Renal cortical epithelial cell (primary cell): ENCODE measurements around the gene OSBPL10. TPM values are rescaled to one million over a fixed set of nuclear protein-coding genes. Genes with fewer than 3 reads are reported as not detected.
A peak's percentile ranks its signal among the peaks of the same experiment; 100 is the strongest.

ENCODE experiments used
- DNase-seq: peaks from one replicate; pipeline ENCODE4 v3.0.0-alpha.2; 2011; ENCODE audit warnings: low read depth
- total RNA-seq: library from RNA; depleted of rRNA; stranded (reverse); fragments of >200 nt; gene quantifications from 2 replicates; pipeline ENCODE4 v1.2.3, GENCODE V29; 2014

OSBPL10 gene
- total RNA-seq, 1 donor from 2014 or later = 78.3 TPM

DNA sequence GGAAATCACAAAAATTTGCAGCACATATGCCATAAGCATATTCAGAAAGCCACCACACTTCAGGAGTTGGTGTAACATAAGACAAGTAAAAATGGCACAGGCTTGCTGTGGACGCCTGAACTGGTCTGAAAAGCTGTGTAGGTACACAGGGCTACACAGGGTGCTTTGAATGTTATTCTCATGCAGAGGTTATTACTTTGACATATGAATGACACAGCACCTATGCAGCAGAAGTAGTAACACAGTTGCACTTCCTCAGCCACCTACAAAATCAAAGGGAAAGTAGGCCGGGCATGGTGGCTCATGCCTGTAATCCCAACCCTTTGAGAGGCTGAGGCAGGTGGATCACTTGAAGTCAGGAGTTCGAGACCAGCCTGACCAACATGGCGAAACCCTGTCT lies 54.5 kb downstream of the OSBPL10 start:
- DNase-seq = no peak

DNA sequence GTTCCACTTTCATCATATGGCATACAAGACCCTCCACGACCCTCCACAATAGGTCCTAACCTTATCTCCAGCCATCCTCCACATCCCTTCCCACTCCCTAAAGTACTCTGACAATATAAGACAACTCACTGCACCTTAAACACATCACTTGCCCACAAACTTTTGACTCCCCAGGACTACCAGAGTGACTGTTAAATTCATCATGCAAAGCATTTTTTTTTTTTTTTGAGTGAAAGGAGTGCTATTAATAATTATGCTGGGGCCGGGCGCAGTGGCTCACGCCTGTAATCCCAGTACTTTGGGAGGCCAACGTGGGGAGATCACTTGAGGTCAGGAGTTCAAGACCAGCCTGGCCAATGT lies 55.8 kb downstream of the OSBPL10 start:
- no peak for DNase-seq

DNA sequence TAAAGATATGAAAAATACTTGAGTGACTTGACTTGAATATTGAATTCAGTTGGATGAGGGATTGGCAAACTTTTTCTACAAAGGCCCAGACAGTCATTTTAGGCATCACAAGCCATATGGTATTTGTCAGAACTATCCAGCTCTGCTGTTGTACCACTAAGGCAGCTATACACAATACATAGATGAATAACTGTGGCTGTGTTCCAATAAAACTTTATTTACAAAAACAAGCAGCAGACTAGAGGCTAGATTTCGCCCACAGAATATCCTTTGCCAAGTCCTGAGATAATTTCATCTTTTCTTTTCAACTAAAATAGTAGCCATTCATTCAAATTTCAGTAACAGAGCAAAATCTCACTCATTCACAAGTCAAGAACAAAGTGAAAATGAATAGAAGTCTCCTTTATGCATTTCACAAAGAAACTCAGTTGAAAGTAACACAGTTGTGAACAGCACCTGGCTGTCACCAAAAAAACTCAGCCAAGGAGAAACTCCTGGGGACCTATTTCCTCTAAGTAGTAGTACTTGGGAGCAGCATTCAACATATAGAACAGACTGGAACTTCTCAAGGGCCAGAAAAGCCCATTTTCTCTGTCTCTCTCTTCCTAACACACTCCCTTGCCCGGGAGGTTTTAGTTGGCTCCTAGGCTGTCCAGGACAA lies 56.3 kb downstream of the OSBPL10 start:
- DNase-seq = no peak

DNA sequence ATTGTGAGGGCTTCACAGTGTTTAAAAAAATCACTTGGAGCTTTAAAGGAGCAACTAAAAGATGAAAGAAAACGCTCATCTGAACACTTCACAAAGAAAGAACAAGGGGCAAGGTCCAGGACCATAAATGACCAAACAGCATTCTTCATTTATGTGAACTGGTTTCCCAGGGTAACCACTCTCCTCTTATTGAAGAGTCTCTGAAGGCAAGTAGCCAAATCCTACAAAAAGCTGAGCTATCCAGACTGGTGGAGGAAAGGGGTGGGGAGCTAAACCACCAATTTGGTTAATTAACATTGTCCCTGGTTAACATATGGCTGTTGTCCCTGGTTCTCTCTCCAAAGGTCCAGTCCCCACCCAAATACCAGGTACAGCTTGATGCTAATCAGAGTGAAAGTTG lies 58.1 kb downstream of the OSBPL10 start:
- peak; percentile 57 for DNase-seq

DNA sequence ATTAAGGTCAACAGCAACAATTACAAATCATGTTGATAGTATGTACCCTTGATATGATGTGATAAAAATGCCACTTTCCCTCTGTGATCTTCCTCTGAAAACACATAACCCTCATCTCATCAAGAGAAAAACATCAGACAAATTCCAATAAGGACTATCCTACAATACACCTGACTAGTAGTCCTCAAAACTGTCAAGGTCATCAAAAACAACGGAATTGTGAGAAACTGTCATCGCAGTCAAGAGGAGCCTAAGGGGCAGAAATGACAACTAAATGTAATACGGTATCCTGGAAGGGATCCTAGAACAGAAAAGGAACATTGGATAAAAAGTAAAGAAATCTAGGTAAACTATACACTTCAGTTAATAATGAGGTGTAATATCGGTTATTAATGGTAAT lies 59.2 kb downstream of the OSBPL10 start:
- no peak for DNase-seq

DNA sequence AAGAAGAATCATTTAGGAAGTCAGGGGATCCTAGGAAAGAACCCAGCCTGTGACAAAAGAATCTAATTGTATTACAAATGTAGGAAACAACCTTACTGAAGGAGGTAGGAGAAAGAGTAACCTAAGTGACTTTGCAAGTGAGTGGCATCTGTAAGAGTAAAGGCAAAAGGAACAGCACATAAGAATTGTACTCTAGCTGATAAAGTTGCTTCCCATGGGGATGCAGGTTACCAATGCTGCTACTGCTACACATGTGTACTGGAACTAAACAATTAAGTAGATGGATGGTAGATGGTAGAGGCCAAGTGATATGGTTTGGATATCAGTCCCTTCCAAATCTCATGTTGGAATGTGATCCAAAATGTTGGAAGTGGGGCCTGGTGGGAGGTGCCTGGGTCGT lies 60.8 kb downstream of the OSBPL10 start:
- DNase-seq = no peak

DNA sequence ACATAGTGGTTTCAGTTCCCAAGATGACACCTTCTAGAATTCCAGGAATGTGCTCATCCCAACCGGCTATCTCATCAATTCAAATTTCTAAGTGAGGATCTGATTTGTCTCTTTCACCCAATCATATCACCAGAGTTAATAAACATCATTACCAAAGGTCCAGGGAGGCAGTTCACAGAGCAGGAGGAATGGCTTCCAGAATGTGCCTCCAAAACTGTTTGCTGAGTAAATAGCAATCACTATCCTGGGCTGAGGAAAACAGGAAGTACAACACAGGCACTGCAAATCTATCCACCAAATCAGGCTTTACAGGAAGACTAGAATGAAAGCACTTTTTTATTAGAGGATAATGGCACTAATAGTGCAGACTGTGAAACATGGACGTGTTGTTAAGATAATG lies 61.5 kb downstream of the OSBPL10 start:
- no peak for DNase-seq

DNA sequence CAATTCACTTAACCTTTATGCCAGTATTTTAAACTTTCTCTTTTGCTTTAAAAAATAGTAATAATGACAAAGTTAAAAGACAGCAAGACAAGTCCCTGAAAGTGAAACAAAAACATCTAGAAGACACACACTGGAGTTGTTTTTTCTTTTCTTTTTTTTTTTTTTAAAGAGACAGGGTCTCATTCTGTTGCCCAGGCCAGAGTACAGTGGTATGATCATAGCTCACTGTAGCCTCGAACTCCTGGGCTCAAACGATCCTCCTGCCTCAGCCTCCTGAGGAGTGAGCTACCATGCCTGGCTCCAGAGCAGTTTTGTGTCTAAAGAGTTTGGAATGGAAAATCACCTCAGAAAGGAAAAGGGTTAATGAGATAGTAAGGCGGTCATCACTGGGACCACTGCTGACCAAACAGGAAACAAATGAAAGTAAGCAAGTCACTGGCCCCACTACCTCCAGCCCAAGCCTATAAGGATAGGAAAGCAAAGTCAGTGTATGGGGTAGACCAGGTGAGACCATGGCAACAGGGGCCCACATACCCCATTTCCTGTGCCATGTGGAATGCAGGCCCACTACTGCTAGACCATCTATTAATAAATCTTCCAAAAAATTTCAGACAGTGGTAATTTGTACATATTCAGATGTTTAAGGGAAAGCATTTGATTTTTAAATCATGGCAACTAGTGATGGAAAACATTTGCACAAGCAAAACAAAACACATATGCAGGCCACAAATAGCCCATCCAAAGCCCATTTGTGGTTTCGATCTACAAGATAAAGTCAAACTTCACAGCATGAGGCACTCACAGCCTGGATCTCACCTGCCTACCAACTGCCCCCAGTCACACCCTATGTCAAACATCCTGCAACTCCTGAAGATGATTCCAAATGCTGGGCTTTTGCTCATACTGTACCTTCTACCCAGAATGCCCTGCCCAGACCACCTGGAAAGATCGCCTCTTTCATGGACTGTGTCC lies 62.6 kb downstream of the OSBPL10 start:
- peak; percentile 35 for DNase-seq

DNA sequence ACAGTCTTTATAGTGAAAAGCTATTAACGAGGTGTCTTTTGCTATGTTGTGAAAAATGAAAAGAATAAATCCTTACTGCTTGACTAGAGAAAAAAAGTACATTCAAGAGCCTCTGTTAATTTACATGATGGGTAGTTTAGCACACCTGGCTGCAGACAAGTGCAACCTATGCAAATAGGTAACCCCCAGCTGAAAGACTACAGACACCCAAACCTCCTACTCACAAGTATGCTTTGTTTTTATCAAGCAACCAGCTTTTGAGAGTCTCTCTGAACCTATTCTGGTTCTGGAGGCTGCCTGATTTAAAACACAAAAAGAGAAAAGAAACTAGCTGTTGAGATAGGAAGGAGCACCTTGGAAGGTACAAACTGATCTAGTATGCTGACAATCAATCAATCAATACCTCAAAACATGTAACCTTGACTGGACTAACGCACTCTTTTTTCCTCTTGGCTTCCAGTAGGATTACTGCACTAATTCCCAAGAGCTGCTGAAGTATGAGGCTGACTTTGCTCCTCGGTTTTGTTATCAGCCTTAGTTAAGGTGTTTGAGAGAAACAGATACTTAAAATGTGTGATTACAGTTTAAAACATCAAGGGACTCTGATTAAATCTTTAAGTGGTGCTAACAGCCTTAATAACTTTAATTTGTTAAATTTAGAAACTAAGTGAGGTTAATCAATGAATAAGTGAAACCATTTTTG lies 63.6 kb downstream of the OSBPL10 start:
- no peak for DNase-seq

DNA sequence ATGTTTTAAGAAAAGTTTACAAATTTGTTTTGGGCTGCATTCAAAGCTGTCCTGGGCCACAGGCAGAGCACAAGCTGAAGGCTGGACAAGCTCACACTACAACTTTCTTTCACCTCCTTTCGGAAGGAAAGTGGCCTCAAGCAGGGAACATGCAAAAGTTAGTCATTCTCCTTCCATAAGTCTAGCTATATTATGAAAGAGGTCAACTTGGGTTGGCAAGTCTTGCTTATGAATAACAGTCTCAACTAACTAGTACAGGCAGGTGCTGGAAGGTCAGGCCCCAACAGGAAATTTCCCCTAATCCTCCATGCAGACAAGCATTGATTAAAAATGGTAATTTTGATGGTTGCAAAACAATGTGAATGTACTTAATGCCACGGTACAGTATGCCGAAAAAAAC lies 69.4 kb downstream of the OSBPL10 start:
- peak; percentile 83 for DNase-seq

DNA sequence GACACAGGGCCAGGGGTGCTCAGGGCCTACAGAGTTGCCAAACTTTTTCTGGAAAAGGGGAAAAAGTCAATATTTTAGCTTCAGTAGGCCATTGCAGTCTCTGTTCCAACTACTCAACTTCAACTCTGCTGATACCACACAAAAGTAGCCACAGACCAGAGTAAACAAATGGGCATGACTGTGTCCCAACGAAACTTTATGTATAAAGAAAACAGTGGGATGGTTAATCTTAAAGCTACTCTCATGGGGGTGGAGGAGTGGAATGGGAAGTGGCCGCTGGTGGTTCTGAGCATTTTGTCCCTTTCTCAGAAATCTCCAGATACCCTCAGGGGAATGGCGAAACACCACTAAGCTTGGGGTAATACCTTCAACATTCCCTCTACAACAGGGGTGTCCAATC lies 69.9 kb downstream of the OSBPL10 start:
- DNase-seq = peak; percentile 55

DNA sequence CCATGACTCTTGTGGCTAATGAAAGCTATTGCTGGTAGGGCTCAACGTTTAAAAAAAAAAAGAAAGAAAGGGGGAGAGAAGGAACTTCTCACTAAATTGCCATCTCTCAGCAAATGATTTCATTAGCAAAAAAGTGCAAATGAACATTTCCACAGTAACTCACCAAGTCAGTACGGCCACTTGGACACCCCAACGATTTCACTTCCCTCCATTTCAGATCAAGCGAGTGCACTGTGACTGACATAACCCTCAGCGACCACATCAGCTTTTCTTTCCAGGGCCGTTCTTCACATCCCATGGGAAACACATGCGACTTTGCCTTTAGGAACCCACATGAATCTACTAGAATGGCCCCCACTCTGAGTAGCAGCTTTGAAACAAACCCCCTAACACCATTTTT lies 71.6 kb downstream of the OSBPL10 start:
- no peak for DNase-seq

DNA sequence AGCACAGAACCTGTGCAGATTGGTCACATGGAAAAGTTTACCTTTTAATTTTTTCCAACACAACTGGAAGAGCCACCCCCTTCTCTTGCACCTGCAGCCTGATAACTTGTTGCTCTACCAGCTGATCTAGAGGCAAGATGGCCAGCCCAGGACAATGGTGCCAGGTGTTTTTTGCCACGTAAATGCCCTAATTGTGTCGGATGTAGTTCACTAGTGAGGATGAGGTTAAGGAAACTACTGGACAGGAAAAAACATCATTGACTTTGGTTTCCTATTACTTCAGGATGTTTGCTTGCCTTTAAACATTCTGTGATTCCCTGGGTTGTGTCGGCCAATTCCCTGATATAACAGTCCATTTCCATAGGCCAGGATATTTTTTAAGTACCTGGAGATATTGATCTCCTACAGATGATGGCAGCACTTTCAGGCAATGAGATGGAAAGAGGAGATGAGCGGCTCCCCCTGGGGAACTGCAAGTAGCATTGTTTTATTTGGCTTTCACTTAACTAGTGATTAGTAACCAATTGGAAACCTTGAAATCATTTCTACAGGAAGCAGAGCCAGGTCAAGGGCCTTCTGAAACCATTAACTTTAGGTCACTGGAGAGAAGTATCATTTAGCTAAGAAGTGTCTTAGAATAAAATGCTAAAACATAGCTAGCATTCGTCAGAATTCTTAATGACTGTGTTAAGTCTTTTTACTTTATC lies 72.5 kb downstream of the OSBPL10 start:
- peak; percentile 94 for DNase-seq

DNA sequence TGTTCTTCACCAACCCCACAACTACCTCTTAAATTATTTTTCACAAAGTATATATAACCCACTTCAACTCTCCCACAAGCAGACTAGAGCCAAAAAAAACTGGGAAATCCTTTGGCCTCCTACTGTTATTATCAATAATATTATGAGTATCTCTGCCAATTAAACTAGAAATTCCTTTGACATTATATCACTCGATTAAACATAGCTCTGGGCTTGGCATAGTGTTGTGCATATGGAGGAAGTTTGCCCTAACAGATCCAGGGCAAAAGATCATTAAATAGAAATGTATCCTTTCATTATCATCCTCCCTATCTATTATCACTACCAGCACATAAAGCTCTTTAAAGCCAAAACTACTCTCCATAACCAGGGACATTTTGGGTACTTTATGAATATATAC lies 74.9 kb downstream of the OSBPL10 start:
- DNase-seq = no peak

DNA sequence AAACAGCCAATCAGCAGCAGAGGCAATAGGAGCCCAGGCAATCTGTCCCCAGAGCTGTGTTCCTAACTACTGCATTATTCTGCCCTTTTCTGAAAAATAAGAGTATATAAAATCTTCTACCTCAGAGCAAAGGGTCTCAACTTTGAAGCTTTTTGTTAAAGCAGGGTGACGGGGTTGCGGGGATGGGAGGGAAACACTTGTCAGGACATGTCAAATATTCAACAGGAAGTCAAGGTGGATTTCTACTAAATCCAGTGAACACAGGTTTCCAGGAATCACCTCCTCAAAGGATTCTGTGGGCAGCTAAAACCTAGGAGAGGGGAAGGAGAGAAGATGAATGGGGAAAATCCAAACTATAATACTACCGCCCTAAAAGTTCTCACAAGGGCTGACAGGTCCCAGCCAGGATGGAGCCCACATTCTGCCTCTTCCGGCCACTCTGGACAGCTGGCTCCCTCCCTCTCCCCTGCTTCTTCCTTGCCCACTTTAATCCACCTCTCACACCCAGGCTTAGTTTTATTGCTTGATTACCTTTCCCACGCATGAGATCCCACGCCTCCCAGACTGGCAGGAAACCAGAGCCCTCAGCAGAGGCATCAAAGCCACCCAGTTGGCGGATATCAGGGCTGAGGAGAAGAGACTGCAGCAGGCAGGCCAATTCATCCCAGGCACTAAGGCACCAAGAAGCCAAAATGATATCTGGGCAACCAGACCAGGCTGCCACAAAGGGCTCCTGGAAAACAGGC lies 77.2 kb downstream of the OSBPL10 start:
- peak; percentile 61 for DNase-seq

DNA sequence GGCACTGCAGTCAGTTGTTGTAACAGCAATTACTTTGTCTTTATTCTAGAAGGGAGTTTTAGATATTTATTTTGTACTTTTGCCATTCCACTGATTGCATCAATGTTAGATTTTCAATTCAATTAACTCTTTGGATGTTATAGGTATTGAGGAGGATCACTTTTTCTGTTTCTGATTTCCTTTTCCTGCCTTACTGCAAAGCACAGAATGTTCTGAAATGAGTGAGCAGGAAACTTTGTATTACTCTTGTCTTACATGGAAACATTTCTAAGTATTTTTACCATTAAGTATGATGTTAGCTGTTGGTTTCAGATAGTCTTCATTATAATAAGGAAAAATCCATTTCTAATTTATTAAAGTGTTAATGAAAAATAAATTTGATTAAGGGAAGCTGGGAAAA lies 80.5 kb downstream of the OSBPL10 start:
- DNase-seq = no peak

DNA sequence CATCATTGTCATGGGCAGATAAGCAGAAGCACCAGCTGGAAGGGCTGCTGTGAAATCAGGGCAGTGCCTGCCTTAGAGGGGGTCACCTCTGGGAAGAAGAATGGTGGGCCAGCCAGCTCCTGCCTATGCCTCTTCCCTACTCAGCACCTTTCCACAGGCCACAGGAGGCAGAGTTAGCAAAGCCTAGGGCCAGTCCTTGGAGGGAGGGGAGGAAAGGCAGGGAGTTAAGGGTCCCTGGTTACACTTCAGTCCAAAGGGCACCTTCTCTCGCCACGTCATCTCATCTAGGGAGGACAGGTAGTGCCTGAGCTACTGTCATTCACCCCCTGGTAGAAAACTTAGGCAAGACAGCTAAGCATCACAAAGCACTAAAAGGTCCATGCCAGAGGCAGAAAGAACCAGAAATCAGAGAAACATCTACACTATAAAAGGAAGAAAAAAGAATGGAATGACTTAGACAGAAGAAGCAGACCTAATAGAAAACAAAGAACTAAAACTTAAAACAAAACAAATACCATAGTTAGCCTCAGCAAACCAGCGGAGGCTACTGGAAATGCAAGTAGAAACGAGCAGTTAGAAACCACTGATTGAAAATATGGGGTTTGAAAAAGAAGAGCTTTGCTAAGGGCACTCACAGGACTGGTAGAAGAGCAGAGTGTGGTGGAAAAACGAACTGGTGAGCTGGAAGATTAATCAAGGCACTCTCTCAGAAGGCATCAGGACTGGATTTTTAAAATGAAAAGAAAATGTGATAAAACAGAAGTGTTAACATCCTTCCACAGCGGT lies 84.2 kb downstream of the OSBPL10 start:
- no peak for DNase-seq

DNA sequence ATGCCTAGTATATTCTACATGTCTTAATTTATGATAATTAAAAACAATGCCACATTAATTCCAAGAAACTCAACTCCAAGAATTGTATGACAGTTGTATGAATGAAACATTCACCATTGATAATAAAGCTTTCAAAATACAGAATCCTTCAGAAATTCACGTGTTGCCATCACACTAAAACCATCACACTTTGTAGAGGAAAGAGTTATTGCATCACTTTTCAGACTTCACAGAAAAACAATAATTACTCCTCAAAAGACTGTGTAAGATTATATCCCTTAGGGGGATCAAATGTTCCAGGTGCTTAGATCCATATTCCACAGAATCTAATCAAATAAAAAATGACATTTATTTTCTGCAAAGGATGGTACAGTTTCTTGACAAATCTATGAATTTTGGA lies 85.0 kb downstream of the OSBPL10 start:
- no peak for DNase-seq

DNA sequence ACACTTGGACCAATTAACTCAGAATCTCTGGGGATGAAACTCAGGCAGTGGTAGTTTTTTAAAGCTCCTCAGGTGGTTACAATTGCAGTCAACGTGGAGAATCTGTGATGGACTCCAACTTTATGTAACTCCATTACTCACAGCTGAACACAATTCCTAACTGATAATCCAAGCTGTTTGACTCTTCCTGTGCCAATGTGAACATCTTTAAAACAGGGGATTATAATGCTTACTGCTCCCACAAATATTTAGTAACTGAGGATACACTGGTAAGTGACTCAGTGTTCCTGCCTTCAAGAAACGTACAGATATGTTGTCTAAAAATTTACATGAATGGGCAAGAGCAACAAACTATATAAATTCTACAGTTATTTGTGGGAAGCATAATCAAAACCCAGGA lies 85.6 kb downstream of the OSBPL10 start:
- DNase-seq = no peak

DNA sequence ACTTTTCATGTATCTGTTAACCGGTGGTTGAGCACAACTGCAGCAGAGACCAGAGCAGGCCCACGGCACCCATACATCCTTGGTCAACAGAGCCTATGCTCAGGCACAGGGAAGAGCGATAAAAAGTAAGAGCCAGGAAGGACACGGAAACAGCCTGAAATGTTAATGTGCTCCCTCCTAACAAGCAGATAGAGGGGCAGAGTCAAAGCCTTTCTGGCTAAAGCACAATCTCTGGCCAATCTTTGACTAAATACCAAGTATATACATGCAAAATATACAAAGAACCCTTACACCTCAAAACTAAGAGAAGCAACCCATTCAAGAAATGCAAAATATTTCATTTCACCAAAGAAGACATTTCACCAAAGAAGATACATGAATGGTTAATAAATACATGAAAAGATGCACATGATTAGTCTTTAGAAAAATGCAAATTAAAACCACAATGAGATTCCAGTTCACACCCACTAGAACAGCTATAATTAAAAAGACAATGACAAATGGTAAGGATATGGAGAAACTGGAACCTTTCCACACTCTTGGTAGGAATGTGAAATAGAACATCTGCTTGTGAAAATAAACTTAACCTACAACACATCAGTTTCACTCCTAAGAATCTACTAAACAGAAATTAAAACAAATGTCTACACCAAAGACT lies 88.0 kb downstream of the OSBPL10 start:
- DNase-seq = peak; percentile 61
